Measurements from ENCODE around the gene CCL14.

DNA sequence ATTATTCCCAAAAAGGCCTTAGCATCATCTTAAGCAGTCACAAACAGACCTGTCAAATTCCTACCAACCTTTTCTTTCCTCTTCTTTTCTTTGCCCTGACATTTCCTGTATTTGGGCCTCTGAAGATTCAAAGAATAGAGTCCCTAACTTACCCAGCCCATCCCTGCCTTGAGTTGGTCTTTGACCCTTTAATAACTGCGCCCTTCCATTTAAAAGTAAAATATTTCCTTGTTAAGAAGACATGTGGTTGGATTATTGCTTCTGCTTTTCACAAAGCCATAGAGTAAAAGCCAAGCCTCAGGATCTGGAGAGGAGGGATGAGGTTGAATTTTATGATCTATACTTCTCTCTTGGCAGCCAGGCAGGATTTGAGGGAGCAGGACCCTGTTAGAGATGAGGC, 44.4 kb upstream of the CCL14 start:
- no peak for TF ChIP-seq CTCF (IDR thresholded peaks at IDR 0.05)
- no peak for TF ChIP-seq POLR2A (IDR thresholded peaks at IDR 0.05)

Measured in esophagus squamous epithelium (tissue), 4 donors.